H1 (cell line): ENCODE measurements around the gene PACSIN1. TPM values are rescaled to one million over a fixed set of nuclear protein-coding genes. Genes with fewer than 3 reads are reported as not detected.

Experiments
- CTCF ChIA-PET: fragments of 300-600 bp; sonication (Branson Sonifier 250); formaldehyde crosslinking; loops from one replicate; lab custom pipeline; 2021; ENCODE audit not compliant: partially characterized antibody; lab: Charles Lee
- POLR2A ChIA-PET: fragments of 300-600 bp; sonication (Branson Sonifier 250); formaldehyde crosslinking; loops from one replicate; lab custom pipeline; 2021; ENCODE audit warnings: inconsistent platforms; ENCODE audit not compliant: partially characterized antibody; lab: Charles Lee
- DNase-seq, 2 experiments: peaks; one replicate each; pipeline versions ENCODE4 v3.0.0 to v3.0.0-alpha.2; 2010 to 2022; ENCODE audit warnings: low spot score in 2 of 2, low read depth in 1 of 2, mixed read lengths in 1 of 2
- FAIRE-seq: peaks from 2 replicates; lab custom pipeline; 2011; peaks lifted over from hg19 to GRCh38; lab: Jason Lieb, UNC
- H2AFZ ChIP-seq: 2 replicates; pipeline ENCODE4 v1.8.1; 2012; ENCODE audit warnings: low read length, inconsistent platforms
- H2AK5ac ChIP-seq: 2 replicates; pipeline ENCODE4 v1.6.1; 2013; ENCODE audit warnings: low read depth, low read length
- H2BK120ac ChIP-seq: replicated peaks from 2 replicates; pipeline ENCODE3; 2013; ENCODE audit warnings: low read depth, low read length, inconsistent platforms
- H2BK12ac ChIP-seq: 2 replicates; pipeline ENCODE4 v1.6.1; 2013; ENCODE audit warnings: low read depth, low read length
- H2BK15ac ChIP-seq: 2 replicates; pipeline ENCODE4 v1.6.1; 2013; ENCODE audit warnings: low read length
- H2BK20ac ChIP-seq: 2 replicates; pipeline ENCODE4 v1.6.1; 2013; ENCODE audit warnings: low read length
- H2BK5ac ChIP-seq: 2 replicates; pipeline ENCODE4 v1.6.1; 2013; ENCODE audit warnings: low read depth, low read length
- H3K14ac ChIP-seq: 2 replicates; pipeline ENCODE4 v1.6.1; 2013; ENCODE audit warnings: inconsistent platforms; ENCODE audit not compliant: insufficient read length
- H3K18ac ChIP-seq: 2 replicates; pipeline ENCODE4 v1.6.1; 2013; ENCODE audit warnings: low read length; ENCODE audit errors: extremely low read depth
- H3K23ac ChIP-seq: 2 replicates; pipeline ENCODE4 v1.6.1; 2013; ENCODE audit warnings: inconsistent platforms; ENCODE audit not compliant: insufficient read length
- H3K23me2 ChIP-seq: 2 replicates; pipeline ENCODE4 v1.6.1; 2013; ENCODE audit warnings: low read depth, low read length
- H3K27ac ChIP-seq: 2 replicates; pipeline ENCODE4 v1.6.1; 2011; ENCODE audit warnings: low read depth, low read length, inconsistent platforms
- H3K27me3 ChIP-seq, 4 experiments: replicated peaks in 1 of 4; 1 replicate in 1 of 4; 2 replicates in 3 of 4; pipeline versions ENCODE4 v1.6.1 to v1.8.1; 2011 to 2013; ENCODE audit warnings: low read length in 3 of 4, mild to moderate bottlenecking in 3 of 4, inconsistent platforms in 2 of 4, mixed read lengths in 2 of 4, moderate library complexity in 1 of 4; ENCODE audit not compliant: control insufficient read depth in 3 of 4, insufficient read depth in 3 of 4; ENCODE audit errors: extremely low read depth in 1 of 4
- H3K36me3 ChIP-seq, 4 experiments: 2 replicates each; pipeline versions ENCODE4 v1.6.1 to v1.8.1; 2011 to 2013; ENCODE audit warnings: mild to moderate bottlenecking in 4 of 4, low read length in 3 of 4, moderate library complexity in 2 of 4, control low read depth in 1 of 4, inconsistent platforms in 1 of 4; ENCODE audit not compliant: insufficient read depth in 4 of 4, control insufficient read depth in 2 of 4
- H3K4ac ChIP-seq: replicated peaks from 2 replicates; pipeline ENCODE3; 2013; ENCODE audit warnings: low read length, low read depth, mixed read lengths, inconsistent platforms; ENCODE audit not compliant: insufficient read length
- H3K4me1 ChIP-seq, 4 experiments: replicated peaks in 1 of 4; 1 replicate in 1 of 4; 2 replicates in 3 of 4; pipeline versions ENCODE4 v1.6.1 to v1.8.1; 2011 to 2013; ENCODE audit warnings: low read length in 3 of 4, inconsistent platforms in 2 of 4, mixed read lengths in 1 of 4; ENCODE audit not compliant: insufficient read depth in 4 of 4, control insufficient read depth in 3 of 4
- H3K4me2 ChIP-seq, 2 experiments: 2 replicates each; pipeline versions ENCODE4 v1.6.1 to v1.8.1; 2011 to 2013; ENCODE audit warnings: low read depth in 2 of 2, low read length in 2 of 2, control low read depth in 1 of 2, inconsistent platforms in 1 of 2, mild to moderate bottlenecking in 1 of 2; ENCODE audit not compliant: insufficient read depth in 1 of 2
- H3K4me3 ChIP-seq, 4 experiments: fragments of 200-600, 300-600 bp in 1 of 4; sonication (generic), shearing (Covaris generic), sonication (Bioruptor Twin) in 1 of 4; 2 replicates each; pipeline versions ENCODE4 v1.5.1 to v1.8.1; 2011 to 2016; ENCODE audit warnings: low read length in 4 of 4, low read depth in 3 of 4, control low read depth in 2 of 4, inconsistent platforms in 2 of 4, mild to moderate bottlenecking in 2 of 4, mixed read lengths in 1 of 4, moderate library complexity in 1 of 4; ENCODE audit not compliant: insufficient read depth in 2 of 4; ENCODE audit errors: extremely low read depth in 1 of 4
- H3K56ac ChIP-seq: replicated peaks from 2 replicates; pipeline ENCODE3; 2013; ENCODE audit warnings: low read depth, mild to moderate bottlenecking, mixed read lengths, low read length, inconsistent platforms; ENCODE audit not compliant: insufficient read length
- H3K79me1 ChIP-seq: 2 replicates; pipeline ENCODE4 v1.6.1; 2013; ENCODE audit warnings: low read depth, low read length, control low read depth
- H3K79me2 ChIP-seq, 2 experiments: 2 replicates each; pipeline versions ENCODE4 v1.6.1 to v1.8.1; 2012 to 2013; ENCODE audit warnings: low read length in 2 of 2, mild to moderate bottlenecking in 2 of 2, inconsistent platforms in 1 of 2; ENCODE audit not compliant: insufficient read depth in 2 of 2, control insufficient read depth in 1 of 2
- H3K9ac ChIP-seq, 4 experiments: replicated peaks in 1 of 4; 1 replicate in 1 of 4; 2 replicates in 3 of 4; pipeline versions ENCODE4 v1.6.1 to v1.8.1; 2011 to 2013; ENCODE audit warnings: low read depth in 3 of 4, low read length in 3 of 4, control low read depth in 2 of 4, mild to moderate bottlenecking in 2 of 4, moderate library complexity in 2 of 4, inconsistent platforms in 1 of 4; ENCODE audit errors: extremely low read depth in 1 of 4
- H3K9me3 ChIP-seq, 2 experiments: 2 replicates each; pipeline versions ENCODE4 v1.6.1 to v1.8.1; 2012 to 2013; ENCODE audit warnings: mild to moderate bottlenecking in 2 of 2, moderate library complexity in 2 of 2, control low read depth in 1 of 2, inconsistent platforms in 1 of 2, low read depth in 1 of 2, low read length in 1 of 2, mixed read lengths in 1 of 2; ENCODE audit not compliant: insufficient read depth in 2 of 2
- H4K20me1 ChIP-seq, 2 experiments: replicated peaks in 1 of 2; 2 replicates each; pipeline versions ENCODE3 to v1.8.1; 2011 to 2013; ENCODE audit warnings: inconsistent platforms in 2 of 2, low read length in 2 of 2, mild to moderate bottlenecking in 1 of 2; ENCODE audit not compliant: insufficient read depth in 2 of 2, control insufficient read depth in 1 of 2
- H4K5ac ChIP-seq: 2 replicates; pipeline ENCODE4 v1.6.1; 2013; ENCODE audit warnings: low read length, low read depth, mixed read lengths, inconsistent platforms; ENCODE audit not compliant: insufficient read length
- H4K8ac ChIP-seq: 2 replicates; pipeline ENCODE4 v1.8.0; 2013; ENCODE audit warnings: mild to moderate bottlenecking, moderate library complexity, low read length, inconsistent platforms; ENCODE audit not compliant: insufficient read depth; ENCODE audit errors: extremely low read depth
- H4K91ac ChIP-seq: replicated peaks from 2 replicates; pipeline ENCODE3; 2013; ENCODE audit warnings: low read length, mixed read lengths, inconsistent platforms; ENCODE audit not compliant: insufficient read length
- EP300 ChIP-seq, 2 experiments: IDR thresholded peaks; 1 replicate in 1 of 2; 2 replicates in 1 of 2; pipeline ENCODE4 v1.6.1; 2011 to 2012; ENCODE audit warnings: low read depth in 2 of 2, low read length in 2 of 2, mild to moderate bottlenecking in 2 of 2, borderline replicate concordance in 1 of 2, inconsistent platforms in 1 of 2, moderate library complexity in 1 of 2
- GTF2F1 ChIP-seq: IDR thresholded peaks from 2 replicates; pipeline ENCODE4 v1.6.1; 2012; ENCODE audit warnings: low read depth, low read length, improper control_type of control experiment, borderline replicate concordance
- HDAC6 ChIP-seq: IDR thresholded peaks from one replicate; pipeline ENCODE4 v1.7.1; 2012; ENCODE audit warnings: low read depth, mild to moderate bottlenecking, inconsistent platforms, low read length, moderate library complexity
- KDM1A ChIP-seq: fragments of 200-600, 300-600 bp; sonication (generic); IDR thresholded peaks from 2 replicates; pipeline ENCODE4 v1.7.1; 2016; ENCODE audit warnings: mild to moderate bottlenecking, low read length, borderline replicate concordance
- RBBP5 ChIP-seq: IDR thresholded peaks from 2 replicates; pipeline ENCODE4 v1.7.1; 2012; ENCODE audit warnings: low read depth, mild to moderate bottlenecking, inconsistent platforms, low read length, moderate library complexity, borderline replicate concordance
- SAP30 ChIP-seq: fragments of 300-600 bp; sonication (generic); IDR thresholded peaks from 2 replicates; pipeline ENCODE4 v1.7.1; 2012; ENCODE audit warnings: low read length, moderate library complexity, mild to moderate bottlenecking, inconsistent platforms; ENCODE audit not compliant: insufficient read depth, insufficient replicate concordance
- SIRT6 ChIP-seq: IDR thresholded peaks from one replicate; pipeline ENCODE4 v1.7.1; 2012; ENCODE audit warnings: low read length, inconsistent platforms
- SP4 ChIP-seq: IDR thresholded peaks from 2 replicates; pipeline ENCODE4 v1.6.1; 2012; ENCODE audit warnings: low read length, inconsistent platforms
- WGBS, 2 experiments: shearing (Covaris generic) in 1 of 2; methylation state at CpG; one replicate each; pipeline versions ENCODE4 v1.1.6 to v1.1.7; 2013 to 2015; ENCODE audit warnings: low lambda C conversion rate in 2 of 2, mixed read lengths in 2 of 2, inconsistent platforms in 1 of 2, low coverage in 1 of 2, missing lambda C conversion rate in 1 of 2; ENCODE audit not compliant: insufficient replicate concordance in 2 of 2, insufficient coverage in 1 of 2, insufficient read length in 1 of 2; ENCODE audit errors: extremely low coverage in 1 of 2, missing lambda C conversion rate in 1 of 2; 5-methylcytosine and 5-hydroxymethylcytosine counted together
- polyA plus RNA-seq, 7 experiments: library from polyadenylated mRNA; depleted of rRNA in 3 of 7; stranded (reverse) in 5 of 7; unstranded in 2 of 7; fragments of >200 nt in 5 of 7; fragments of 200-250 nt in 2 of 7; gene quantifications; 1 replicate in 5 of 7; 2 replicates in 1 of 7; 4 replicates in 1 of 7; pipeline versions ENCODE4 v1.2.1 to v1.2.3, GENCODE V29; 2011 to 2013; ENCODE audit warnings: missing spikeins in 2 of 7, mixed read lengths in 2 of 7
- total RNA-seq: library from RNA; stranded (reverse); fragmentation: NEBNext Ultra II Directional; extraction: Animal tissue kit (Norgen Biotek cat#: 25700); gene quantifications from 2 replicates; pipeline ENCODE4 v1.2.1, GENCODE V29; 2021
- TF ChIP-seq, protein P1 (sequence below), 3 experiments: IDR thresholded peaks; 1 replicate in 2 of 3; 2 replicates in 1 of 3; pipeline versions ENCODE4 v1.5.1 to v1.6.1; 2011; ENCODE audit warnings: low read length in 3 of 3, mild to moderate bottlenecking in 3 of 3, inconsistent platforms in 2 of 3, low read depth in 1 of 3, moderate library complexity in 1 of 3; ENCODE audit not compliant: insufficient read depth in 1 of 3; ENCODE audit errors: control extremely low read depth in 1 of 3
- TF ChIP-seq, protein P2 (sequence below): IDR thresholded peaks from 2 replicates; pipeline ENCODE4 v1.6.1; 2011; ENCODE audit warnings: low read depth, mild to moderate bottlenecking, low read length; ENCODE audit not compliant: insufficient read depth

Gene PACSIN1
- total and polyA plus RNA-seq, 2 of the 8 experiments (the other 6 are each of a cell fraction or from before 2014, with no cell fraction given), result 5.9 to 11.1 TPM

DNA sequence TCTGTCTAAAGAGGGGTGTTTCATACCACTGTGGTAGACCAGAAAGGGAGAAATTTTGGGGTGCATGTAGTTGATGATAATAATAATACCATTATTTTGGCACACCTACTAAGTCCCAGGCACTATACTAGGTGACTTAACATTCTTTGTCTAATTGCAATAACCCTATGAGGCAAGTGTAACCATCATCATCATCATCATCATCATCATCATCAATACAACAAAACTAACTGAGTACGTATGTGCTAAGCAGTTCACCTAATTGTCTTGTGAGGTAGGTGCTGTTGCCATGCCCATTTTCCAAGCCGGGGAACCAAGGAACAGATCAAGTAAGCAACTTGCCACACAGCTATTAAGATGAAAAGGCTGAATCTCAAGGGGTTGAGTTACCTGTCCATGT is 2.6 kb upstream of the PACSIN1 start:
- Histone ChIP-seq H2BK120ac (no peak overlapping the region), H3K9ac (no peak overlapping the region), H2AK5ac (no peak overlapping the region), H2BK15ac (no peak overlapping the region), H3K56ac (no peak overlapping the region), H3K36me3 (no peaks in the 10 kb centered on the region), H4K20me1 (no peaks in the 10 kb centered on the region), H2AFZ (no peak overlapping the region), H3K14ac (no peak overlapping the region), H2BK12ac (no peak overlapping the region), H3K27ac (no peak overlapping the region), H2BK20ac (no peak overlapping the region), H3K18ac (no peak overlapping the region), H3K4ac (no peak overlapping the region), H3K4me2 (no peak overlapping the region), H3K79me1 (no peaks in the 10 kb centered on the region), H4K8ac (no peak overlapping the region), H4K91ac (no peak overlapping the region), H2BK5ac (no peak overlapping the region; the same call in 1 of the 2 replicates), H3K79me2 (no peaks in the 10 kb centered on the region), H4K5ac (no peak overlapping the region), H3K9me3 (no peaks in the 10 kb centered on the region), H3K4me3 (no peak overlapping the region), H3K23ac (no peak overlapping the region), H3K4me1 (peaks cover 0 to 14% (median 8%) of the 10 kb centered on the region in 4 experiments; a peak in 6 of 7 replicates), H3K27me3 (peaks cover 0 to 11% (median 8%) of the 10 kb centered on the region in 4 experiments; a peak in 4 of 7 replicates), H3K23me2 (peaks cover 14% of the 10 kb centered on the region)
- DNase-seq (no peak), FAIRE-seq (no peak)
- 94% methylated on average over 2 of the region's 2 CpGs; no CpG with 5 or more reads in 1 of the 2 experiments for WGBS, 2 experiments
- ChIA-PET CTCF (interaction anchor here (0.5 to 13.0 kb wide), 5 partner anchors 12 to 289 kb away, joined by 3 to 213 read pairs (median 4); no protein-coding TSS in a partner anchor), POLR2A (interaction anchor here (0.6 to 1.5 kb wide), 3 partner anchors 37 to 68 kb away, joined by 3 to 9 read pairs (median 5); partner anchors contain the start of gene RPS10)
- TF ChIP-seq, protein P1, sequence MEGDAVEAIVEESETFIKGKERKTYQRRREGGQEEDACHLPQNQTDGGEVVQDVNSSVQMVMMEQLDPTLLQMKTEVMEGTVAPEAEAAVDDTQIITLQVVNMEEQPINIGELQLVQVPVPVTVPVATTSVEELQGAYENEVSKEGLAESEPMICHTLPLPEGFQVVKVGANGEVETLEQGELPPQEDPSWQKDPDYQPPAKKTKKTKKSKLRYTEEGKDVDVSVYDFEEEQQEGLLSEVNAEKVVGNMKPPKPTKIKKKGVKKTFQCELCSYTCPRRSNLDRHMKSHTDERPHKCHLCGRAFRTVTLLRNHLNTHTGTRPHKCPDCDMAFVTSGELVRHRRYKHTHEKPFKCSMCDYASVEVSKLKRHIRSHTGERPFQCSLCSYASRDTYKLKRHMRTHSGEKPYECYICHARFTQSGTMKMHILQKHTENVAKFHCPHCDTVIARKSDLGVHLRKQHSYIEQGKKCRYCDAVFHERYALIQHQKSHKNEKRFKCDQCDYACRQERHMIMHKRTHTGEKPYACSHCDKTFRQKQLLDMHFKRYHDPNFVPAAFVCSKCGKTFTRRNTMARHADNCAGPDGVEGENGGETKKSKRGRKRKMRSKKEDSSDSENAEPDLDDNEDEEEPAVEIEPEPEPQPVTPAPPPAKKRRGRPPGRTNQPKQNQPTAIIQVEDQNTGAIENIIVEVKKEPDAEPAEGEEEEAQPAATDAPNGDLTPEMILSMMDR (IDR thresholded peaks at IDR 0.05; ENCODE audit: control extremely low read depth in 1 of 3, insufficient read depth in 1 of 3, low read depth in 1 of 3, low read length in 3 of 3), result no peak
- TF ChIP-seq EP300 (IDR thresholded peaks at IDR 0.05; ENCODE audit: borderline replicate concordance in 1 of 2, low read depth in 2 of 2, low read length in 2 of 2), result no peak
- TF ChIP-seq SAP30, result no peak
- TF ChIP-seq GTF2F1, result no peak
- TF ChIP-seq SP4, result no peak
- no peak for TF ChIP-seq RBBP5
- no peak for TF ChIP-seq KDM1A
- no peak for TF ChIP-seq SIRT6
- TF ChIP-seq, protein P2, sequence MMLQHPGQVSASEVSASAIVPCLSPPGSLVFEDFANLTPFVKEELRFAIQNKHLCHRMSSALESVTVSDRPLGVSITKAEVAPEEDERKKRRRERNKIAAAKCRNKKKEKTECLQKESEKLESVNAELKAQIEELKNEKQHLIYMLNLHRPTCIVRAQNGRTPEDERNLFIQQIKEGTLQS, result no peak
- TF ChIP-seq HDAC6, result no peak
